ENCODE data around the gene LTBP2.

Gene LTBP2

GRCh38 chr14:74514471-74514941, 97.5 kb downstream of the LTBP2 start:
- Histone ChIP-seq H3K4me3 (ENCODE audit: low read depth, low read length) (no peak overlapping the region), H3K79me2 (ENCODE audit: control insufficient read depth, insufficient read depth, low read length, poor library complexity) (no peaks in the 10 kb centered on the region), H3K9me3 (ENCODE audit: insufficient read depth, low read depth, low read length) (peaks cover 2% of the 10 kb centered on the region), H2AK5ac (ENCODE audit: low read length) (no peak overlapping the region), H3K79me1 (ENCODE audit: low read length) (no peaks in the 10 kb centered on the region), H2BK12ac (ENCODE audit: low read length) (no peak overlapping the region), H4K8ac (ENCODE audit: low read depth, low read length) (no peak overlapping the region), H2AFZ (ENCODE audit: insufficient read depth, low read length, poor library complexity) (no peak overlapping the region), H4K12ac (ENCODE audit: low read depth, low read length) (no peak overlapping the region), H3K18ac (ENCODE audit: low read length) (no peak overlapping the region), H3K27me3 (ENCODE audit: insufficient read depth, low read length) (no peaks in the 10 kb centered on the region), H3K27ac (ENCODE audit: low read depth, low read length) (no peak overlapping the region), H3K4me1 (ENCODE audit: control insufficient read depth in 1 of 2, insufficient read depth in 2 of 2, low read length in 2 of 2) (peaks cover 0 to 3% of the 10 kb centered on the region in 2 experiments), H3K4ac (ENCODE audit: low read depth, low read length) (no peak overlapping the region), H3K9ac (ENCODE audit: low read length) (no peak overlapping the region), H2BK5ac (ENCODE audit: low read depth, low read length, poor library complexity) (no peak overlapping the region), H3K36me3 (ENCODE audit: control insufficient read depth in 1 of 2, insufficient read depth in 2 of 2, low read length in 2 of 2) (no peaks in the 10 kb centered on the region), H3K4me2 (ENCODE audit: low read length) (no peak overlapping the region), H4K91ac (ENCODE audit: low read depth, low read length) (no peak overlapping the region), H3K23ac (ENCODE audit: low read length) (no peak overlapping the region), H3K14ac (ENCODE audit: low read length) (no peak overlapping the region), H2BK120ac (ENCODE audit: insufficient read depth, low read length, poor library complexity) (no peak overlapping the region)
- peak in 1 of 2 donors; percentile 27 for DNase-seq
- WGBS (ENCODE audit: extremely low coverage, insufficient coverage, insufficient read length), result no CpG with 5 or more reads among the region's 13 CpGs

- Histone ChIP-seq H3K9me3 (ENCODE audit: insufficient read depth, low read depth, low read length) (peaks cover 2% of the 10 kb centered on the region), H3K9ac (ENCODE audit: low read length) (no peak overlapping the region)
- WGBS (ENCODE audit: extremely low coverage, insufficient coverage, insufficient read length), result no CpG with 5 or more reads among the region's 10 CpGs
These were observed 99.8 kb downstream of the LTBP2 start for GRCh38 chr14:74511966-74512830.

GRCh38 chr14:74510959-74511409, 101.1 kb downstream of the LTBP2 start:
- DNase-seq, result no peak
- no peaks in the 10 kb centered on the region for H3K79me1 ChIP-seq (ENCODE audit: low read length)
- no CpG with 5 or more reads among the region's 10 CpGs for WGBS (ENCODE audit: extremely low coverage, insufficient coverage, insufficient read length)
- no peak overlapping the region for H3K9ac ChIP-seq (ENCODE audit: low read length)
- H3K4me3 ChIP-seq (ENCODE audit: low read depth, low read length), result no peak overlapping the region
- no peak overlapping the region for H3K4me2 ChIP-seq (ENCODE audit: low read length)
- no peak overlapping the region for H3K27ac ChIP-seq (ENCODE audit: low read depth, low read length)
- no peaks in the 10 kb centered on the region for H3K79me2 ChIP-seq (ENCODE audit: control insufficient read depth, insufficient read depth, low read length, poor library complexity)
- no peak overlapping the region for H4K8ac ChIP-seq (ENCODE audit: low read depth, low read length)
- no peak overlapping the region for H4K12ac ChIP-seq (ENCODE audit: low read depth, low read length)
- H3K27me3 ChIP-seq (ENCODE audit: insufficient read depth, low read length), result no peaks in the 10 kb centered on the region
- no peak overlapping the region for H3K23ac ChIP-seq (ENCODE audit: low read length)
- no peak overlapping the region for H2AK5ac ChIP-seq (ENCODE audit: low read length)
- no peak overlapping the region for H4K91ac ChIP-seq (ENCODE audit: low read depth, low read length)
- H3K9me3 ChIP-seq (ENCODE audit: insufficient read depth, low read depth, low read length), result peaks cover 2% of the 10 kb centered on the region
- H3K4ac ChIP-seq (ENCODE audit: low read depth, low read length), result no peak overlapping the region
- no peak overlapping the region for H2BK5ac ChIP-seq (ENCODE audit: low read depth, low read length, poor library complexity)
- H2AFZ ChIP-seq (ENCODE audit: insufficient read depth, low read length, poor library complexity), result no peak overlapping the region
- H3K14ac ChIP-seq (ENCODE audit: low read length), result no peak overlapping the region
- no peak overlapping the region for H2BK12ac ChIP-seq (ENCODE audit: low read length)
- no peak overlapping the region for H2BK120ac ChIP-seq (ENCODE audit: insufficient read depth, low read length, poor library complexity)
- H3K4me1 ChIP-seq (ENCODE audit: control insufficient read depth in 1 of 2, insufficient read depth in 2 of 2, low read length in 2 of 2), result no peaks in the 10 kb centered on the region
- H3K18ac ChIP-seq (ENCODE audit: low read length), result no peak overlapping the region
- no peaks in the 10 kb centered on the region for H3K36me3 ChIP-seq (ENCODE audit: control insufficient read depth in 1 of 2, insufficient read depth in 2 of 2, low read length in 2 of 2)

More at GRCh38 chr14:74511966-74512830, 99.8 kb downstream of the LTBP2 start:
- Histone ChIP-seq H3K79me2 (ENCODE audit: control insufficient read depth, insufficient read depth, low read length, poor library complexity) (no peaks in the 10 kb centered on the region), H3K18ac (ENCODE audit: low read length) (no peak overlapping the region), H3K79me1 (ENCODE audit: low read length) (no peaks in the 10 kb centered on the region), H2BK5ac (ENCODE audit: low read depth, low read length, poor library complexity) (no peak overlapping the region), H4K12ac (ENCODE audit: low read depth, low read length) (no peak overlapping the region), H3K4ac (ENCODE audit: low read depth, low read length) (no peak overlapping the region), H3K4me1 (ENCODE audit: control insufficient read depth in 1 of 2, insufficient read depth in 2 of 2, low read length in 2 of 2) (peaks cover 0 to 3% of the 10 kb centered on the region in 2 experiments), H3K27ac (ENCODE audit: low read depth, low read length) (no peak overlapping the region), H3K27me3 (ENCODE audit: insufficient read depth, low read length) (no peaks in the 10 kb centered on the region), H2AK5ac (ENCODE audit: low read length) (no peak overlapping the region), H3K23ac (ENCODE audit: low read length) (no peak overlapping the region), H3K4me2 (ENCODE audit: low read length) (no peak overlapping the region), H4K8ac (ENCODE audit: low read depth, low read length) (no peak overlapping the region), H3K36me3 (ENCODE audit: control insufficient read depth in 1 of 2, insufficient read depth in 2 of 2, low read length in 2 of 2) (no peaks in the 10 kb centered on the region), H3K4me3 (ENCODE audit: low read depth, low read length) (no peak overlapping the region), H3K14ac (ENCODE audit: low read length) (no peak overlapping the region), H2BK12ac (ENCODE audit: low read length) (no peak overlapping the region), H2AFZ (ENCODE audit: insufficient read depth, low read length, poor library complexity) (no peak overlapping the region), H2BK120ac (ENCODE audit: insufficient read depth, low read length, poor library complexity) (no peak overlapping the region), H4K91ac (ENCODE audit: low read depth, low read length) (no peak overlapping the region)
- no peak for DNase-seq

DNA sequence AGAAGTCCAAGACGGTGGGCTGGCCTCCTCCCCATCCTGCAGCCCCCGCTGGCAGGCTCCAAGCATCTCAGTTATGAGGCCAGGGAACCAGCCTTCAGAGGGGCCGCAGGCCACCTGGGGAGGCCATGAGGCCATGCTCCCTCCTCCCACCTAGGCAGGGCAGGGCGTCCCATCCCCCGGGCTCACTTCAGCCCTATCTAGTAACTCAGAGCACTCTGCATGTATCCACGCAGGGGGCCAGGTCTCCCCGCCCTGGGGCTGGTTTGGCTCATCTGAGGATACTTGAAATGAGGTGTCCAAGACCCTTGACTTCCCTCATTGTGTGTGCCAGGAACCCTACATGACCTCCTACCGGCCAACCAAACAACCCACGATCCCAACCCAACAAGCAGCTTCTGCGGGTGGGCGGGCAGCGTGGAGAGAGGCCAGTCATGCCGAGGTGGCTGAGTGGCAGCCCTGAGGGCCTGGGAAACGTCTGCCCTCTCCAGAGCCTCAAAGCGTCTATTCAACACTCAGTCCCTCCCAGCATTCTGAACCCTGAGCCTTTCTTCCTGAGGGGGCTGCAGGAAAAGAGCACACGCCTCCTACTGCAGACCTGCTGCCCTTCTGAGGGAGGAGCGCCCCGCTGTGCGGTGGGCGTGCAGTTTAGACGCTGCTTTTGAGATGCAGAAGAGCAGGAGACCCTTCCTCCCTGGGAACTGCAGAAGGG, 101.7 kb downstream of the LTBP2 start:
- no peaks in the 10 kb centered on the region for H3K36me3 ChIP-seq (ENCODE audit: control insufficient read depth in 1 of 2, insufficient read depth in 2 of 2, low read length in 2 of 2)
- WGBS (ENCODE audit: extremely low coverage, insufficient coverage, insufficient read length), result no CpG with 5 or more reads among the region's 21 CpGs

More for the DNA sequence above, 101.7 kb downstream of the LTBP2 start:
- Histone ChIP-seq H3K9ac (ENCODE audit: low read length) (no peak overlapping the region), H3K27ac (ENCODE audit: low read depth, low read length) (no peak overlapping the region), H3K18ac (ENCODE audit: low read length) (no peak overlapping the region), H2BK12ac (ENCODE audit: low read length) (no peak overlapping the region), H3K79me2 (ENCODE audit: control insufficient read depth, insufficient read depth, low read length, poor library complexity) (no peaks in the 10 kb centered on the region), H2AFZ (ENCODE audit: insufficient read depth, low read length, poor library complexity) (no peak overlapping the region), H3K14ac (ENCODE audit: low read length) (no peak overlapping the region), H3K4me3 (ENCODE audit: low read depth, low read length) (no peak overlapping the region), H4K8ac (ENCODE audit: low read depth, low read length) (no peak overlapping the region), H2AK5ac (ENCODE audit: low read length) (no peak overlapping the region), H2BK120ac (ENCODE audit: insufficient read depth, low read length, poor library complexity) (no peak overlapping the region), H3K4me1 (ENCODE audit: control insufficient read depth in 1 of 2, insufficient read depth in 2 of 2, low read length in 2 of 2) (no peaks in the 10 kb centered on the region), H3K23ac (ENCODE audit: low read length) (no peak overlapping the region), H3K9me3 (ENCODE audit: insufficient read depth, low read depth, low read length) (peaks cover 2% of the 10 kb centered on the region), H2BK5ac (ENCODE audit: low read depth, low read length, poor library complexity) (no peak overlapping the region), H3K4me2 (ENCODE audit: low read length) (no peak overlapping the region), H3K27me3 (ENCODE audit: insufficient read depth, low read length) (no peaks in the 10 kb centered on the region), H4K12ac (ENCODE audit: low read depth, low read length) (no peak overlapping the region), H3K4ac (ENCODE audit: low read depth, low read length) (no peak overlapping the region), H4K91ac (ENCODE audit: low read depth, low read length) (no peak overlapping the region), H3K79me1 (ENCODE audit: low read length) (no peaks in the 10 kb centered on the region)
- peak in 1 of 2 donors; percentile 13 for DNase-seq

Measured in trophoblast cell (in vitro differentiated cells and primary cell).